Measurements from ENCODE around the gene FXYD4.

FXYD4 gene

GRCh38 chr10:43411536-43411935, 40.1 kb downstream of the FXYD4 start:
- TF ChIP-seq, protein P1, sequence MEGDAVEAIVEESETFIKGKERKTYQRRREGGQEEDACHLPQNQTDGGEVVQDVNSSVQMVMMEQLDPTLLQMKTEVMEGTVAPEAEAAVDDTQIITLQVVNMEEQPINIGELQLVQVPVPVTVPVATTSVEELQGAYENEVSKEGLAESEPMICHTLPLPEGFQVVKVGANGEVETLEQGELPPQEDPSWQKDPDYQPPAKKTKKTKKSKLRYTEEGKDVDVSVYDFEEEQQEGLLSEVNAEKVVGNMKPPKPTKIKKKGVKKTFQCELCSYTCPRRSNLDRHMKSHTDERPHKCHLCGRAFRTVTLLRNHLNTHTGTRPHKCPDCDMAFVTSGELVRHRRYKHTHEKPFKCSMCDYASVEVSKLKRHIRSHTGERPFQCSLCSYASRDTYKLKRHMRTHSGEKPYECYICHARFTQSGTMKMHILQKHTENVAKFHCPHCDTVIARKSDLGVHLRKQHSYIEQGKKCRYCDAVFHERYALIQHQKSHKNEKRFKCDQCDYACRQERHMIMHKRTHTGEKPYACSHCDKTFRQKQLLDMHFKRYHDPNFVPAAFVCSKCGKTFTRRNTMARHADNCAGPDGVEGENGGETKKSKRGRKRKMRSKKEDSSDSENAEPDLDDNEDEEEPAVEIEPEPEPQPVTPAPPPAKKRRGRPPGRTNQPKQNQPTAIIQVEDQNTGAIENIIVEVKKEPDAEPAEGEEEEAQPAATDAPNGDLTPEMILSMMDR (IDR thresholded peaks at IDR 0.05; ENCODE audit: insufficient read depth, low read length): no peak
- TF ChIP-seq POLR2AphosphoS5 (IDR thresholded peaks at IDR 0.05; ENCODE audit: low read depth) (no peak), GABPA (IDR thresholded peaks at IDR 0.05; ENCODE audit: low read depth) (no peak), SPI1 (IDR thresholded peaks at IDR 0.05; ENCODE audit: borderline replicate concordance, low read depth) (no peak)
- TF ChIP-seq, protein P2, sequence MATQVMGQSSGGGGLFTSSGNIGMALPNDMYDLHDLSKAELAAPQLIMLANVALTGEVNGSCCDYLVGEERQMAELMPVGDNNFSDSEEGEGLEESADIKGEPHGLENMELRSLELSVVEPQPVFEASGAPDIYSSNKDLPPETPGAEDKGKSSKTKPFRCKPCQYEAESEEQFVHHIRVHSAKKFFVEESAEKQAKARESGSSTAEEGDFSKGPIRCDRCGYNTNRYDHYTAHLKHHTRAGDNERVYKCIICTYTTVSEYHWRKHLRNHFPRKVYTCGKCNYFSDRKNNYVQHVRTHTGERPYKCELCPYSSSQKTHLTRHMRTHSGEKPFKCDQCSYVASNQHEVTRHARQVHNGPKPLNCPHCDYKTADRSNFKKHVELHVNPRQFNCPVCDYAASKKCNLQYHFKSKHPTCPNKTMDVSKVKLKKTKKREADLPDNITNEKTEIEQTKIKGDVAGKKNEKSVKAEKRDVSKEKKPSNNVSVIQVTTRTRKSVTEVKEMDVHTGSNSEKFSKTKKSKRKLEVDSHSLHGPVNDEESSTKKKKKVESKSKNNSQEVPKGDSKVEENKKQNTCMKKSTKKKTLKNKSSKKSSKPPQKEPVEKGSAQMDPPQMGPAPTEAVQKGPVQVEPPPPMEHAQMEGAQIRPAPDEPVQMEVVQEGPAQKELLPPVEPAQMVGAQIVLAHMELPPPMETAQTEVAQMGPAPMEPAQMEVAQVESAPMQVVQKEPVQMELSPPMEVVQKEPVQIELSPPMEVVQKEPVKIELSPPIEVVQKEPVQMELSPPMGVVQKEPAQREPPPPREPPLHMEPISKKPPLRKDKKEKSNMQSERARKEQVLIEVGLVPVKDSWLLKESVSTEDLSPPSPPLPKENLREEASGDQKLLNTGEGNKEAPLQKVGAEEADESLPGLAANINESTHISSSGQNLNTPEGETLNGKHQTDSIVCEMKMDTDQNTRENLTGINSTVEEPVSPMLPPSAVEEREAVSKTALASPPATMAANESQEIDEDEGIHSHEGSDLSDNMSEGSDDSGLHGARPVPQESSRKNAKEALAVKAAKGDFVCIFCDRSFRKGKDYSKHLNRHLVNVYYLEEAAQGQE (IDR thresholded peaks at IDR 0.05; ENCODE audit: insufficient replicate concordance, low read depth): no peak
- no peak for DNase-seq (ENCODE audit: low read depth in 1 of 2, low spot score in 1 of 2)
- Histone ChIP-seq H3K27me3 (ENCODE audit: insufficient read depth, poor library complexity, severe bottlenecking) (no peaks in the 10 kb centered on the region), H3K4me3 (replicated peaks; ENCODE audit: insufficient read depth, low read length) (no peak overlapping the region), H3K27ac (replicated peaks) (no peak overlapping the region)

DNA sequence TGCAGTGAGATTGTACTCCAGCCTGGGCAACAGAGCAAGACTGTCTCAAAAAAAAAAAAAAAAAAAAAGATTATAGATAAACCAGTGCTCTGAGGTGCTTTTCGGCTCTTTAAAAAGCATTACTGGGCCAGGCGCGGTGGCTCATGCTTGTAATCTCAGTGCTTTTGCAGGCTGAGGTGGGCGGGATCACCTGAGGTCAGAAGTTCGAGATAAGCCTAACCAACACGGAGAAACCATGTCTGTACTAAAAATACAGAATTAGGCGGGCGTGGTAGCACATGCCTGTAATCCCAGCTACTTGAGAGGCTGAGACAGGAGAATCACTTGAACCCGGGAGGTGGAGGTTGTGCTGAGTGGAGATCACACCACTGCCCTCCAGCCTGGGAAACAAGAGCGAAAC, 44.1 kb downstream of the FXYD4 start:
- no peaks in the 10 kb centered on the region for H3K27me3 ChIP-seq (ENCODE audit: insufficient read depth, poor library complexity, severe bottlenecking)
- H3K27ac ChIP-seq (replicated peaks): no peak overlapping the region
- TF ChIP-seq, protein P1 (IDR thresholded peaks at IDR 0.05; ENCODE audit: insufficient read depth, low read length): no peak
- TF ChIP-seq, protein P2 (IDR thresholded peaks at IDR 0.05; ENCODE audit: insufficient replicate concordance, low read depth): no peak
- TF ChIP-seq POLR2AphosphoS5 (IDR thresholded peaks at IDR 0.05; ENCODE audit: low read depth) (no peak), SPI1 (IDR thresholded peaks at IDR 0.05; ENCODE audit: borderline replicate concordance, low read depth) (no peak), GABPA (IDR thresholded peaks at IDR 0.05; ENCODE audit: low read depth) (no peak)
- no peak overlapping the region for H3K4me3 ChIP-seq (replicated peaks; ENCODE audit: insufficient read depth, low read length)
- no peak for DNase-seq (ENCODE audit: low read depth in 1 of 2, low spot score in 1 of 2)

DNA sequence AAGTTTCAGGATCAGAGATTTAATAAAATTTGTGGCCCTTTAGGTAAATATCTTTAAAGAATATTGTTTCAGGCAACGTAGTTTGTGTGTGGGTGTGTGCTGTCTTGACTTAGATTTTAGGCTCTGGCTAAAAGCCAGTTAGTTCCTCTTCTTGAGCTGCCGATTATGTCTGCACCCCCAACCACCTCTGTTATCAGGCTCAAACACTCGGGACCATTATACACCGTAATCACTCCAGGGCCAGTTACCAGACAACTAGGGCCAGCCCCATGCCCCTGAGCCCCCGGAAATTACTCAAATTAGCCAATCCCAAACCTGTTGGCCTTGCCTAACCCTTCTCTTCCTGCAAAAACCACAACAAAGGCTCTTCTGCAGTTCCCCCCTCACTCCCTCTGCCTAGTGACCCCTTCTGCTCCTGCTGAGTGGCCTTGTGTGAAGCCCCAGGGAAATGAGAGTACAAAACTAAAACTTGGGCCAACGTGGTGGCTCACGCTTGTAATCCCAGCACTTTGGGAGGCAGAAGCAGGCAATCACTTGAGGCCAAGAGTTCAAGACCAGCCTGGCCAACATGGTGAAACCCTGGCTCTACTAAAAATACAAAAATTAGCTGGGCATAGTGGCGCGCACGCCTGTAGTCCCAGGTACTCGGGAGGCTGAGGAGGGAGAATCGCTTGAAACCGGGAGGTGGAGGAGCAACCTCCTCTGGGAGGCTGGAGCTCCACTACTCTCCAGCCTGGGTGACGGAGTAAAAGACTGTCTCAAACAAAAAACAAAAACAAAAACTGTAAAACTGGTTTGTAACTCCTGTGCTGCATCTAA, 46.7 kb downstream of the FXYD4 start:
- TF ChIP-seq SPI1 (IDR thresholded peaks at IDR 0.05; ENCODE audit: borderline replicate concordance, low read depth) (peak; percentile 88), GABPA (IDR thresholded peaks at IDR 0.05; ENCODE audit: low read depth) (peak; percentile 67), POLR2AphosphoS5 (IDR thresholded peaks at IDR 0.05; ENCODE audit: low read depth) (peak; percentile 98)
- TF ChIP-seq, protein P1 (IDR thresholded peaks at IDR 0.05; ENCODE audit: insufficient read depth, low read length): no peak
- peak; percentile 98 to 99 for DNase-seq (ENCODE audit: low read depth in 1 of 2, low spot score in 1 of 2)
- H3K27ac ChIP-seq (replicated peaks): peak overlapping the region; percentile 95
- no peak overlapping the region for H3K4me3 ChIP-seq (replicated peaks; ENCODE audit: insufficient read depth, low read length)
- no peaks in the 10 kb centered on the region for H3K27me3 ChIP-seq (ENCODE audit: insufficient read depth, poor library complexity, severe bottlenecking)
